CD14-positive monocyte (primary cell): ENCODE results near the gene BIK. TPM values are rescaled to one million over a fixed set of nuclear protein-coding genes. Genes with fewer than 3 reads are reported as not detected.

Experiments
- DNase-seq, 3 donors: peaks; one replicate each; pipeline ENCODE4 v3.0.0-alpha.2; 2011 to 2022
- H2AFZ ChIP-seq: 2 replicates; pipeline ENCODE4 v1.6.0; 2012; ENCODE audit warnings: mild to moderate bottlenecking, low read depth, low read length, inconsistent platforms; ENCODE audit not compliant: insufficient read depth, poor library complexity, severe bottlenecking
- H3K27ac ChIP-seq, 2 donors: 1 replicate in 1 of 2; 2 replicates in 1 of 2; pipeline ENCODE4 v1.5.1; 2012 to 2013; ENCODE audit warnings: low read length in 2 of 2, control low read depth in 1 of 2, inconsistent platforms in 1 of 2, low read depth in 1 of 2, mild to moderate bottlenecking in 1 of 2
- H3K27me3 ChIP-seq, 2 donors: one replicate each; pipeline versions ENCODE4 v1.6.0 to v1.6.1; 2011 to 2013; ENCODE audit warnings: low read length in 2 of 2; ENCODE audit not compliant: control insufficient read depth in 2 of 2, insufficient read depth in 2 of 2
- H3K36me3 ChIP-seq, 2 donors: replicated peaks in 1 of 2; 1 replicate in 1 of 2; 2 replicates in 1 of 2; pipeline versions ENCODE4 v1.5.1 to v1.6.1; 2012 to 2013; ENCODE audit warnings: low read length in 2 of 2, control low read depth in 1 of 2, inconsistent platforms in 1 of 2, mild to moderate bottlenecking in 1 of 2; ENCODE audit not compliant: insufficient read depth in 2 of 2, control insufficient read depth in 1 of 2
- H3K4me1 ChIP-seq, 2 donors: 1 replicate in 1 of 2; 2 replicates in 1 of 2; pipeline versions ENCODE4 v1.5.1 to v1.6.1; 2012 to 2013; ENCODE audit warnings: low read length in 2 of 2, control low read depth in 1 of 2, inconsistent platforms in 1 of 2, mild to moderate bottlenecking in 1 of 2, moderate library complexity in 1 of 2; ENCODE audit not compliant: insufficient read depth in 2 of 2, control insufficient read depth in 1 of 2
- H3K4me2 ChIP-seq: replicated peaks from 2 replicates; pipeline ENCODE3; 2012; ENCODE audit warnings: low read length, moderate library complexity, mild to moderate bottlenecking; ENCODE audit not compliant: poor library complexity, severe bottlenecking; ENCODE audit errors: extremely low read depth
- H3K4me3 ChIP-seq, 3 experiments: fragments of 200-600 bp in 1 of 3; sonication (generic) in 1 of 3; replicated peaks in 1 of 3; 1 replicate in 2 of 3; 2 replicates in 1 of 3; pipeline ENCODE4 v1.5.1; 2011 to 2013; ENCODE audit warnings: low read length in 3 of 3, mild to moderate bottlenecking in 3 of 3, control low read depth in 2 of 3, low read depth in 2 of 3, inconsistent platforms in 1 of 3, moderate library complexity in 1 of 3
- H3K79me2 ChIP-seq: 2 replicates; pipeline ENCODE4 v1.6.0; 2012; ENCODE audit warnings: mild to moderate bottlenecking, control low read depth, inconsistent platforms, low read length, moderate library complexity; ENCODE audit not compliant: insufficient read depth
- H3K9ac ChIP-seq: 2 replicates; pipeline ENCODE4 v1.6.0; 2017; ENCODE audit warnings: low read length, mild to moderate bottlenecking; ENCODE audit not compliant: insufficient read depth, poor library complexity, severe bottlenecking
- H3K9me3 ChIP-seq, 2 donors: replicated peaks in 1 of 2; 1 replicate in 1 of 2; 2 replicates in 1 of 2; pipeline versions ENCODE4 v1.5.1 to v1.6.1; 2012 to 2013; ENCODE audit warnings: low read length in 2 of 2, control low read depth in 1 of 2; ENCODE audit not compliant: control insufficient read depth in 1 of 2, insufficient read depth in 1 of 2
- H4K20me1 ChIP-seq: 2 replicates; pipeline ENCODE4 v1.6.0; 2012; ENCODE audit warnings: mild to moderate bottlenecking, low read length, control low read depth, moderate library complexity; ENCODE audit not compliant: insufficient read depth
- H3K27ac Mint-ChIP-seq, 7 donors: one replicate each; pipeline ENCODE4 v1.8.0; 2020; ENCODE audit warnings: mild to moderate bottlenecking in 7 of 7, mixed read lengths in 7 of 7, moderate library complexity in 6 of 7, inconsistent platforms in 2 of 7
- H3K27me3 Mint-ChIP-seq, 3 donors: one replicate each; pipeline ENCODE4 v1.8.0; 2021 to 2022; ENCODE audit warnings: low read depth in 3 of 3, mild to moderate bottlenecking in 3 of 3, mixed read lengths in 3 of 3, moderate library complexity in 3 of 3, inconsistent platforms in 1 of 3
- H3K36me3 Mint-ChIP-seq, 2 donors: one replicate each; pipeline ENCODE4 v1.8.0; 2020; ENCODE audit warnings: mixed read lengths in 2 of 2, inconsistent platforms in 1 of 2, mild to moderate bottlenecking in 1 of 2
- H3K4me1 Mint-ChIP-seq: one replicate; pipeline ENCODE4 v1.8.0; 2020; ENCODE audit warnings: mild to moderate bottlenecking, mixed read lengths
- H3K4me3 Mint-ChIP-seq, 2 donors: one replicate each; pipeline ENCODE4 v1.8.0; 2020; ENCODE audit warnings: mild to moderate bottlenecking in 2 of 2, mixed read lengths in 2 of 2, moderate library complexity in 1 of 2
- H3K9me3 Mint-ChIP-seq, 7 donors: one replicate each; pipeline ENCODE4 v1.8.0; 2020 to 2022; ENCODE audit warnings: mixed read lengths in 7 of 7, mild to moderate bottlenecking in 6 of 7, moderate library complexity in 6 of 7, inconsistent platforms in 2 of 7
- CTCF ChIP-seq: fragments of 200-600 bp; IDR thresholded peaks from one replicate; pipeline ENCODE4 v1.8.0; 2022; ENCODE audit warnings: antibody characterized with exemption, mild to moderate bottlenecking
- WGBS: methylation state at CpG from one replicate; pipeline ENCODE4 v1.1.5; 2013; ENCODE audit warnings: missing lambda C conversion rate; ENCODE audit not compliant: insufficient coverage; 5-methylcytosine and 5-hydroxymethylcytosine counted together
- intact Hi-C, 2 donors: fragments of 100-400 bp; cut with micrococcal nuclease; formaldehyde crosslinking; loops; one replicate each; pipeline versions ENCODE4 v1.15.0 to v1.15.1; 2023
- polyA plus RNA-seq, 3 donors: library from polyadenylated mRNA; depleted of rRNA in 1 of 3; unstranded in 2 of 3; stranded (reverse) in 1 of 3; fragments of 300-500 nt in 2 of 3; fragments of >200 nt in 1 of 3; fragmentation: Illumina TruSeq in 2 of 3; gene quantifications; 1 replicate in 2 of 3; 2 replicates in 1 of 3; pipeline ENCODE4 v1.2.3, GENCODE V29; 2012 to 2021

The BIK gene
- polyA plus RNA-seq, 3 donors, result 0.96 to 3.1 (median 3.1) TPM

- Histone ChIP-seq H3K9me3 (no peaks in the 10 kb centered on the region), H3K27me3 (no peaks in the 10 kb centered on the region), H3K79me2 (no peaks in the 10 kb centered on the region), H3K4me3 (no peak overlapping the region), H3K27ac (no peak overlapping the region), H3K36me3 (peaks cover 0 to 21% of the 10 kb centered on the region in 2 donors), H3K4me2 (peak overlapping the region; percentile 20), H2AFZ (peak overlapping the region; percentile 62), H3K4me1 (peaks cover 32 to 37% of the 10 kb centered on the region in 2 donors), H4K20me1 (peaks cover 4% of the 10 kb centered on the region), H3K9ac (no peak overlapping the region)
- DNase-seq, result no peak
- 0% methylated on average over 3 of the region's 13 CpGs for WGBS
- no peak for TF ChIP-seq CTCF
- H3K4me3 Mint-ChIP-seq, result peak overlapping the region; percentile 50 to 75
- H3K27ac Mint-ChIP-seq, result peak overlapping the region in 1 of 7 donors; percentile 87
- intact Hi-C loops, result no loop called here
- peaks cover 3 to 7% (median 6%) of the 10 kb centered on the region in 3 donors for H3K27me3 Mint-ChIP-seq
- peaks cover 11 to 21% of the 10 kb centered on the region in 2 donors for H3K36me3 Mint-ChIP-seq
- H3K9me3 Mint-ChIP-seq, result no peaks in the 10 kb centered on the region
- peaks cover 30% of the 10 kb centered on the region for H3K4me1 Mint-ChIP-seq
Measured at GRCh38 chr22:43128116-43128515, 17.6 kb downstream of the BIK start.

GRCh38 chr22:43128928-43129424 is 18.4 kb downstream of the BIK start:
- H3K4me2 ChIP-seq, result peak overlapping the region; percentile 10
- no peak for DNase-seq
- no peak overlapping the region for H3K27ac ChIP-seq
- no peaks in the 10 kb centered on the region for H3K79me2 ChIP-seq
- H3K27ac Mint-ChIP-seq, result peak overlapping the region in 1 of 7 donors; percentile 62
- peaks cover 19 to 30% of the 10 kb centered on the region in 2 donors for H3K36me3 Mint-ChIP-seq
- TF ChIP-seq CTCF, result no peak
- peak overlapping the region in 1 of 2 donors; percentile 42 for H3K4me3 Mint-ChIP-seq
- no peaks in the 10 kb centered on the region for H3K9me3 Mint-ChIP-seq
- H4K20me1 ChIP-seq, result peaks cover 4% of the 10 kb centered on the region
- no peaks in the 10 kb centered on the region for H3K9me3 ChIP-seq
- WGBS, result 39% methylated on average over 20 of the region's 20 CpGs
- H2AFZ ChIP-seq, result no peak overlapping the region
- peaks cover 3 to 7% (median 6%) of the 10 kb centered on the region in 3 donors for H3K27me3 Mint-ChIP-seq
- intact Hi-C loops, result no loop called here
- H3K4me1 Mint-ChIP-seq, result peaks cover 30% of the 10 kb centered on the region
- no peaks in the 10 kb centered on the region for H3K27me3 ChIP-seq
- H3K36me3 ChIP-seq, result peaks cover 0 to 27% of the 10 kb centered on the region in 2 donors
- peaks cover 32 to 37% of the 10 kb centered on the region in 2 donors for H3K4me1 ChIP-seq
- no peak overlapping the region for H3K4me3 ChIP-seq
- H3K9ac ChIP-seq, result no peak overlapping the region
